LNCaP clone FGC (cell line): ENCODE data around the gene NAB2.
"Not testable (repeated sequence)": the region's sequence is repeated elsewhere in the genome, so short reads cannot be mapped to it uniquely, and the experiment has no call there.

Experiments
- DNase-seq: peaks from one replicate; pipeline ENCODE4 v3.0.0-alpha.2; 2011; ENCODE audit warnings: low read depth
- H3K4me3 ChIP-seq: 2 replicates; pipeline ENCODE4 v1.5.1; 2011; ENCODE audit warnings: mild to moderate bottlenecking, low read depth, low read length, control low read depth
- TF ChIP-seq, protein P1 (sequence below): IDR thresholded peaks from 2 replicates; pipeline ENCODE4 v1.5.1; 2012; ENCODE audit warnings: mild to moderate bottlenecking; ENCODE audit not compliant: control insufficient read depth, insufficient read depth; ENCODE audit errors: extremely low read depth

Gene NAB2

DNA sequence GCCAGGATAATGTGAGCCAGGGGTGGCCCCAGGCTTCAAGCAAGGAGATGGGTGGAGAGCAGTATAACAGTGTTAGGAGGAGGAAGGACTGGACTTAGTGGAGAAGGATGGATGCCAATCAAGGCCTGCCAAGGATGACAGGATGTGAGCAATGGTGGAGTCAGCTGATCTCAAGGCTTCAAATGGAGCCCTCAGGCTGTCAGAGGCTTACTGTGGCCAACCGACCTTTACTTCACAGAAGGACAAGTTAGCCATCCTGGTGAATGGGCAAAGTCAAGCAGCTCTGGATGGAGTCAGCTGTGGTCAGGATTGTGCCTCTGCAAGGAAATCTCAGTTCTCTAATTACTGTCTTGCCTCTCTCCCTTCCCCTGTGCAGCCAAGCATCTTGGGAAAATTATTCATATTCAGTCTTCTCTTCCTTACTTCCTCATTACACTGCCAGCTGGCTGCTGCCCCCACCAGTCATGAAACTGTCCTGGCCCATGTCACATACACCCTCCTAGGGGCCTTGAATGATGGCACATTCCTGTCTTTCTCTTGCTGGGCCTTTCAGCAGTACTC lies 29.9 kb downstream of the NAB2 start:
- TF ChIP-seq, protein P1, sequence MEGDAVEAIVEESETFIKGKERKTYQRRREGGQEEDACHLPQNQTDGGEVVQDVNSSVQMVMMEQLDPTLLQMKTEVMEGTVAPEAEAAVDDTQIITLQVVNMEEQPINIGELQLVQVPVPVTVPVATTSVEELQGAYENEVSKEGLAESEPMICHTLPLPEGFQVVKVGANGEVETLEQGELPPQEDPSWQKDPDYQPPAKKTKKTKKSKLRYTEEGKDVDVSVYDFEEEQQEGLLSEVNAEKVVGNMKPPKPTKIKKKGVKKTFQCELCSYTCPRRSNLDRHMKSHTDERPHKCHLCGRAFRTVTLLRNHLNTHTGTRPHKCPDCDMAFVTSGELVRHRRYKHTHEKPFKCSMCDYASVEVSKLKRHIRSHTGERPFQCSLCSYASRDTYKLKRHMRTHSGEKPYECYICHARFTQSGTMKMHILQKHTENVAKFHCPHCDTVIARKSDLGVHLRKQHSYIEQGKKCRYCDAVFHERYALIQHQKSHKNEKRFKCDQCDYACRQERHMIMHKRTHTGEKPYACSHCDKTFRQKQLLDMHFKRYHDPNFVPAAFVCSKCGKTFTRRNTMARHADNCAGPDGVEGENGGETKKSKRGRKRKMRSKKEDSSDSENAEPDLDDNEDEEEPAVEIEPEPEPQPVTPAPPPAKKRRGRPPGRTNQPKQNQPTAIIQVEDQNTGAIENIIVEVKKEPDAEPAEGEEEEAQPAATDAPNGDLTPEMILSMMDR, result no peak
- H3K4me3 ChIP-seq, result no peak overlapping the region
- DNase-seq, result no peak

DNA sequence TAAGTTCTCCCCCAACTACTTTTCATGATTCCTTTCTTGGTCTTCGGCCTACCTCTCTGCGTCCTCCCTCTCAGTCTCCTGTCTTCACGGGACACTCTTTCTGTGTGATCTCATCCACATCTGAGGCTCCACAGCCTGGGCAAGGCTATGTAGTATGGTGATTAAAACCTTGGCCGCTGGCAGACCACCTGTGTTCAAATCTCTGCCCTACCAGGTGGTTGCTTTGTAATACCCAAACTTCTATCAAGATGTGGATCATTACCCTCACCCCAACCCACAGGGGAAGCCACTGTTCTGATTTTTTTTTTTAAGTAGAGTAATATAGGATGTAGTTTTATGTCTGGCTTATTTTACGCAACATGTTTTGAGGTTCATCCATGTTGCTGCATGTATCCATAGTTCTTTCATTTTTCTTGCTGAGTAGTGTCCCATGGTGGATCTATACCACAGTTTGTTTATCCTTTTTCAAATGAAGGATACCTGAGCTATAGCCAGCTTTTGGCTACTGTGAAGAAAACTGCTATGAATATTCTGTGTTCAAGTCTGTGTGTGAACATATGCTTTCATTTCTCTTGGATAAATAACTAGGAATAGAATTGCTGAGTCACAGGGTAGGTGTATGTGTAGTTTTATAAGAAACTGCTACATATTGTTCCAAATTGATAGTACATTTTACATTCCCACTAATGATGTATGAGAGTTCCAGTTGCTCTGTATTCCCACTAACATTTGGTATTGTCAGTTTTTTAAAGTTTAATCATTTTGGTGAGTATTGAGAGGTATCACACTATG lies 30.6 kb downstream of the NAB2 start:
- H3K4me3 ChIP-seq, result no peak overlapping the region
- DNase-seq, result no peak
- TF ChIP-seq, protein P1, result no peak

DNA sequence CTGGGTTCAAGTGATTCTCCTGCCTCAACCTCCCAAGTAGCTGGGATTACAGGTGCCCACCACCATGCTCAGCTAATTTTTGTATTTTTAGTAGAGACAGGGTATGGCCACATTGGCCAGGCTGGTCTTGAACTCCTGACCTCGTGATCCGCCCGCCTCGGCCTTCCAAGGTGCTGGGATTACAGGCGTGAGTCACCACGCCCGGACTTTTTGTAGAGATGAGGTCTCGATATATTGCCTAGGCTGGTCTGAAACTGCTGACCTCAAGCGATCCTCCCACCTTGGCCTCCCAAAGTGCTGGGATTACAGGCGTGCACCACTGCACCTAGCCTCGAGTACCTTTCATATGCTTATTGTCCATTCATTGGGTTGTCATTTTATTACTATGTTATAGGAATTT lies 31.8 kb downstream of the NAB2 start:
- not testable (repeated sequence) for DNase-seq, H3K4me3 ChIP-seq

DNA sequence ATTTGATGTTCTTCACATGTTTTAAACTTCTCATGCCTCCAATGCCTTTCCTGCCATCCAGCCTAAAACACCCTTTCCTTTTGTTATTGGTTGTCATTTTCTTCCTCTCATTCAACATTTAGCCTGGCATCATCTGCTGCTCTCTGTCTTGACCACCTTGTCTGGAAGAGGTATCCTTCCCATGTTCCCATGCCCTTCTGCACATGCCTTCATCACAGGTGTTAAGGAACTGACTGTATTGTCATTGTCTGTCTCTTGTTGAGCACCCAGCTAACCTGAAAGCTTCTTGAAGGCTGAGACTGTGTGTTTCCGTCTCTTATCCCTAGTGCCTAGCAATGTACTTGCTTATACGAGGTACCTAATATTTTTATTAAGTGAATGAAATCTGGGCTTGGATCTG lies 34.9 kb downstream of the NAB2 start:
- TF ChIP-seq, protein P1, result no peak

DNA sequence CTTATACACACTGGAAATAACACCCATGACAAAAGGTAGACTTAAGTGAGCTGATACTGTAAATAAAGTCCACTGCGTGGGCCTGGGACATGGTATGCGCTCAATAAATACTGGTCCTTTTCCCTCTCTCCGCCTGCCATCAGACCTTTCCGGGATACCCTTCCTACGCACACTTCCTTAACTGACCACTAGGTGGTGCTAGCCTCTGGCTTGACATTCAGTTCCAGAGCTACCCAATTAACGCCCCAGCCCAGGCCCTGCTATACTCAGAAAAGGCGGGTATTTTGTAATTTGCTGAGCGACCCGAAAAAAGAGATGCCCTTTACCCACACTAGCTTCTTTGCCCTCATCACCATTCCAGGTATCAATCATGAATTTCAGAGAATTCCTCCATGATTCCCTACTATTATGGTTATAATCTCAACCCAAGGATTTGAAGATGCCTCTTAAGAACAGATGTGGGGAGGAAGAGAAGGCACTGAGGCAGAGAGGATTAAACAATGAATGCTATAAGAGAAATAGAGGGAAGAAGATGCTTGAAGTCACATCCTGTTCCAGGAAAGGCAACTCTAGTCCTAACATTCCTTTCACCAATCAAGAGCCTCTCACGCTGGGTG lies 35.5 kb downstream of the NAB2 start:
- TF ChIP-seq, protein P1, result peak; percentile 88
- no peak overlapping the region for H3K4me3 ChIP-seq
- DNase-seq, result no peak

More for the DNA sequence above, 34.9 kb downstream of the NAB2 start:
- no peak for DNase-seq
- no peak overlapping the region for H3K4me3 ChIP-seq

DNA sequence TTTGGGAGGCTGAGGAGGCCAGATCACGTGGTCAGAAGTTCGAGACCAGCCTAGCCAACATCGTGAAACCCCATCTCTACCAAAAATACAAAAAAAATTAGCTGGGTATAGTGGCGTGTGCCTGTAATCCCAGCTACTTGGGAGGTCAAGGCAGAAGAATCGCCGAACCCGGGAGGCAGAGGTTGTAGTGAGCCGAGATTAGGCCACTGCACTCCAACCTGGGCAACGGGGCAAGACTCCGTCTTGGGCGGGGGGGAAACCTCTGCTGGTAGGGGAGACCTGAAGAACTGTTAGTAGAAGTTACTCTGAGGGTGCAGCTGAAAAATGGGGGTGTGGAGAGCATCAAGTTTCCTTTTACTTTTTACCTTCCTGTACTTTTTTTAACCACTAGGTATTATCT lies 37.1 kb downstream of the NAB2 start:
- H3K4me3 ChIP-seq, result no peak overlapping the region
- TF ChIP-seq, protein P1, result no peak

DNA sequence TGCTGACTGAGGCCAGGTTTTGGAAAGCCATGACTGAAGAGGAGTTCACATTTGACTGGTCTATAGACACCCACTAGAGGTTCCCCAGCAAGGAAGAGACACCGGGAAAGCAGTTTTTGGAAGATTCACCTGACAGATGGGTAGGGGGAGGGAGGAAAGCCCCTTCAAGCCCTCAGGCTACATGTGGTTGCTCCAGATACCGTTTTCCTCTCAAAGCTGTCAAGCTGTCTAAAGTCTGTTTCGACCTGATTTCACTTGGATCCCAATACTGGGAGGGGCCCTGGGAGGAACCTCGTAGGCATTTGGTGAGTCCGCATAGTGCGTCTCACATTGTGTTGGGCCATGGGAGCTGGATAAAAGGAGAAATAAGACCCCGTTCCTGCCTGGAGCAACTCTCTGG lies 37.6 kb downstream of the NAB2 start:
- peak overlapping the region; percentile 88 for H3K4me3 ChIP-seq
- TF ChIP-seq, protein P1, result no peak
- no peak for DNase-seq

More for the DNA sequence above, 37.1 kb downstream of the NAB2 start:
- no peak for DNase-seq
